Stomach (tissue), 9 donors: ENCODE results near the gene RIT1. TPM values are rescaled to one million over a fixed set of nuclear protein-coding genes. Genes with fewer than 3 reads are reported as not detected.

ENCODE experiments used
- DNase-seq, 2 donors: peaks; one replicate each; pipeline versions ENCODE4 v3.0.0 to v3.0.0-alpha.2; 2013 to 2019
- H3K27ac ChIP-seq, 5 donors: fragments of 200-600 bp in 4 of 5; sonication (generic) in 4 of 5; one replicate each; pipeline ENCODE4 v1.5.1; 2013 to 2019; ENCODE audit warnings: mild to moderate bottlenecking in 1 of 5, moderate library complexity in 1 of 5
- H3K27me3 ChIP-seq, 3 donors: fragments of 200-600 bp; sonication (generic); one replicate each; pipeline ENCODE4 v1.5.1; 2017 to 2019; ENCODE audit warnings: mixed run types in 1 of 3
- H3K36me3 ChIP-seq, 4 donors: fragments of 200-600 bp; sonication (generic); 1 replicate in 3 of 4; 2 replicates in 1 of 4; pipeline ENCODE4 v1.5.1; 2016 to 2019
- H3K4me1 ChIP-seq, 4 donors: fragments of 200-600 bp; sonication (generic); one replicate each; pipeline ENCODE4 v1.5.1; 2016 to 2019
- H3K4me3 ChIP-seq, 4 donors: fragments of 200-600 bp; sonication (generic) in 3 of 4; one replicate each; pipeline ENCODE4 v1.5.1; 2016 to 2019; ENCODE audit warnings: mild to moderate bottlenecking in 1 of 4
- H3K9me3 ChIP-seq, 4 donors: fragments of 200-600 bp; sonication (generic); one replicate each; pipeline ENCODE4 v1.5.1; 2016 to 2019
- CTCF ChIP-seq, 7 experiments: fragments of 450-650 bp in 4 of 7; fragments of 200-600 bp in 3 of 7; sonication (generic) in 3 of 7; IDR thresholded peaks; one replicate each; pipeline ENCODE4 v1.5.1; 2016 to 2019; ENCODE audit warnings: antibody characterized with exemption in 7 of 7, control low read depth in 2 of 7, mild to moderate bottlenecking in 1 of 7
- EP300 ChIP-seq: sonication (generic); formaldehyde crosslinking; IDR thresholded peaks from one replicate; pipeline ENCODE4 v1.6.1; 2017; ENCODE audit warnings: antibody characterized with exemption
- POLR2A ChIP-seq, 4 donors: fragments of 450-650 bp; IDR thresholded peaks; one replicate each; pipeline ENCODE4 v1.6.1; 2016; ENCODE audit warnings: antibody characterized with exemption in 4 of 4, control low read depth in 2 of 4, mild to moderate bottlenecking in 1 of 4, moderate library complexity in 1 of 4
- POLR2AphosphoS5 ChIP-seq, 3 donors: sonication (generic); formaldehyde crosslinking; IDR thresholded peaks; one replicate each; pipeline ENCODE4 v1.6.1; 2016; ENCODE audit warnings: antibody characterized with exemption in 3 of 3
- WGBS, 5 donors: extraction: QIAGEN DNeasy Blood & Tissue Kit in 3 of 5; methylation state at CpG; one replicate each; pipeline versions ENCODE4 v1.1.5 to v1.1.7; 2013 to 2018; 5-methylcytosine and 5-hydroxymethylcytosine counted together
- intact Hi-C: fragments of 100-400 bp; cut with DNase I; formaldehyde crosslinking; loops from one replicate; pipeline ENCODE4 v1.15.1; 2023; ENCODE audit warnings: low total_unique reads
- polyA plus RNA-seq, 3 donors: library from polyadenylated mRNA; stranded (reverse); fragments of 200-250 nt; gene quantifications; one replicate each; pipeline ENCODE4 v1.2.3, GENCODE V29; 2013
- total RNA-seq, 5 donors: library from RNA; depleted of rRNA; stranded (reverse); fragments of >200 nt; gene quantifications; one replicate each; pipeline versions ENCODE4 v1.1.0 to v1.2.3, GENCODE V29; 2014 to 2016
- donor health status: healthy with polysubstance abuse.
- donor health status: Bipolar disorder and iron deficiency.
- donor health status: healthy.

The RIT1 gene
- total and polyA plus RNA-seq, 8 donors, result 13.1 to 108 (median 23.9) TPM; not detected in 1

- H3K4me3 ChIP-seq, result no peak overlapping the region
- H3K36me3 ChIP-seq, result peaks cover 0 to 3% (median under 1%) of the 10 kb centered on the region in 4 donors
- 0% methylated on average over 1 of the region's 1 CpG for WGBS, 5 donors
- H3K27ac ChIP-seq, result peak overlapping the region in 4 of 5 donors; percentile 13 to 88 (median 52)
- H3K27me3 ChIP-seq, result no peaks in the 10 kb centered on the region
- peak in 1 of 3 donors; percentile 67 for TF ChIP-seq POLR2AphosphoS5 (IDR thresholded peaks at IDR 0.05)
- peak in 5 of 7 experiments; percentile 44 to 78 (median 48) for TF ChIP-seq CTCF (IDR thresholded peaks at IDR 0.05)
- no peak for TF ChIP-seq EP300
- no peak for TF ChIP-seq POLR2A (IDR thresholded peaks at IDR 0.05)
- DNase-seq, result peak in 1 of 2 donors; percentile 88
- intact Hi-C loops, result no loop called here
- no peaks in the 10 kb centered on the region for H3K9me3 ChIP-seq
- peaks cover 27 to 66% (median 50%) of the 10 kb centered on the region in 4 donors for H3K4me1 ChIP-seq
Measured at GRCh38 chr1:155938220-155938627, 27.1 kb upstream of the RIT1 start.

DNA sequence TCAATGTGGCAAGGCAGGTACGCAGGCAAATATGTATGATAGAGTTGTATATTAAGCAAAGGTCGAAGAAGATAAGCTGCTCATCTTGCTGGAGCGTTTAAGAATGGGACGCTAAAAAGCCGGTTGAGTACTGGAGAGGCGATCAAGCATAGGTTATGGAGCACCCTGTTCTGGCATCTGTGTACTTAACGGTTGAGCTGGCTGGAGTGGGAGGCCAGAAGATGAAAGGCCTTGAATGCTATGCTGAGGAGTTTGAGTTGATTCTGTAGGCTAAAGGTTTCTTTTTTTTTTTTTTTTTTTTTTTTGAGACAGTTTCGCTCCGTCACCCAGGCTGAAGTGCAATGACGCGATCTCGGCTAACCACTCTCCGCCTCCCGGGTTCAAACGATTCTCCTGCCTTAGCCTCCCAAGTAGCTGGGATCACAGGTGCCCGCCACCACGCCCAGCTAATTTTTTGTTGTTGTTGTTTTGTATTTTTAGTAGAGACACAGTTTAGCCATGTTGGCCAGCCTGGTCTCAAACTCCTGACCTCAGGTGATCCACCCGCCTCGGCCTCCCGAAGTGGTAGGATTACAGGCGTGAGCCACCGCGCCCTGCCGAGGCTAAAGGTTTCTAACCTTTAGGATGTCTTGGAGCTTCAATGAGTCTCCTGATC lies 23.9 kb upstream of the RIT1 start:
- H3K4me1 ChIP-seq, result peaks cover 40 to 66% (median 54%) of the 10 kb centered on the region in 4 donors

GRCh38 chr1:155934097-155934935 lies 23.2 kb upstream of the RIT1 start, which contains the start of gene KHDC4:
Gene KHDC4, minus strand, starts transcription at chr1:155934413. Its CDS starts 40 bp downstream, at chr1:155934373.
- TF ChIP-seq EP300 (no peak), POLR2AphosphoS5 (IDR thresholded peaks at IDR 0.05) (peak; percentile 96 to 100 (median 100)), CTCF (IDR thresholded peaks at IDR 0.05) (peak in 1 of 7 experiments; percentile 24), POLR2A (IDR thresholded peaks at IDR 0.05) (peak in 2 of 4 donors; percentile 96 to 97)
- H3K27me3 ChIP-seq, result no peaks in the 10 kb centered on the region
- peaks cover 44 to 66% (median 60%) of the 10 kb centered on the region in 4 donors for H3K4me1 ChIP-seq
- 0 to 1% (median 0%) methylated on average over 48 to 50 of the region's 50 CpGs for WGBS, 5 donors
- intact Hi-C loops, result no loop called here
- H3K4me3 ChIP-seq, result peak within 1 kb of the TSS; percentile 74 to 92 (median 84)
- H3K27ac ChIP-seq, result peak within 1 kb of the TSS; percentile 94 to 99 (median 96)
- H3K9me3 ChIP-seq, result no peaks in the 10 kb centered on the region
- H3K36me3 ChIP-seq, result peaks cover 12 to 41% (median 38%) of the 10 kb centered on the region in 4 donors
- peak; percentile 97 to 100 for DNase-seq

More for the DNA sequence above, 23.9 kb upstream of the RIT1 start:
- intact Hi-C loops, result no loop called here
- peak overlapping the region; percentile 84 to 97 (median 96) for H3K27ac ChIP-seq
- peaks cover 6 to 34% (median 31%) of the 10 kb centered on the region in 4 donors for H3K36me3 ChIP-seq
- peak overlapping the region; percentile 74 to 92 (median 84) for H3K4me3 ChIP-seq
- TF ChIP-seq CTCF (IDR thresholded peaks at IDR 0.05), result no peak
- no peak for TF ChIP-seq POLR2A (IDR thresholded peaks at IDR 0.05)
- TF ChIP-seq EP300, result no peak
- TF ChIP-seq POLR2AphosphoS5 (IDR thresholded peaks at IDR 0.05), result no peak
- H3K27me3 ChIP-seq, result no peaks in the 10 kb centered on the region
- 75 to 82% (median 78%) methylated on average over 24 of the region's 24 CpGs for WGBS, 5 donors
- no peak for DNase-seq
- H3K9me3 ChIP-seq, result no peaks in the 10 kb centered on the region

GRCh38 chr1:155933591-155934096 lies 22.5 kb upstream of the RIT1 start:
- peak overlapping the region; percentile 94 to 99 (median 96) for H3K27ac ChIP-seq
- intact Hi-C loops, result no loop called here

More at GRCh38 chr1:155933591-155934096, 22.5 kb upstream of the RIT1 start:
- TF ChIP-seq EP300 (no peak), POLR2AphosphoS5 (IDR thresholded peaks at IDR 0.05) (no peak), POLR2A (IDR thresholded peaks at IDR 0.05) (no peak), CTCF (IDR thresholded peaks at IDR 0.05) (no peak)
- Histone ChIP-seq H3K27me3 (no peaks in the 10 kb centered on the region), H3K4me1 (peaks cover 44 to 67% (median 65%) of the 10 kb centered on the region in 4 donors), H3K4me3 (peak overlapping the region; percentile 74 to 92 (median 84)), H3K36me3 (peaks cover 18 to 48% (median 45%) of the 10 kb centered on the region in 4 donors), H3K9me3 (no peaks in the 10 kb centered on the region)
- peak in 1 of 2 donors; percentile 49 for DNase-seq
- 1 to 5% (median 2%) methylated on average over 10 of the region's 10 CpGs for WGBS, 5 donors
